GM12878 (cell line): ENCODE results near the gene ELP2. TPM values are rescaled to one million over a fixed set of nuclear protein-coding genes. Genes with fewer than 3 reads are reported as not detected.

Experiments
- ATAC-seq: fragments of 200-7000 bp; cut with Tn5 transposase; 3 replicates; pipeline ENCODE4 v1.9.1; 2020; ENCODE audit warnings: mild to moderate bottlenecking, moderate library complexity
- BruUV-seq: library from RNA; stranded (reverse); fragments of 400-500 nt; replicated peaks from 2 replicates; lab custom pipeline; 2021; lab: Mats Ljungman, UMichigan
- CTCF ChIA-PET: fragments of 300-600 bp; sonication (Branson Sonifier 250); formaldehyde crosslinking; extraction: SDS; loops from one replicate; lab custom pipeline; 2021; ENCODE audit warnings: inconsistent platforms; lab: Yijun Ruan, JAX
- POLR2A ChIA-PET: fragments of 350-600 bp; formaldehyde crosslinking; extraction: SDS; loops from one replicate; lab custom pipeline; 2021; ENCODE audit warnings: inconsistent platforms; lab: Charles Lee
- RAD21 ChIA-PET: fragments of 300-600 bp; sonication (Branson Sonifier 250); formaldehyde crosslinking; loops from one replicate; lab custom pipeline; 2023; ENCODE audit warnings: antibody characterized with exemption; ENCODE audit not compliant: unreplicated experiment; lab: Charles Lee
- SMC1A ChIA-PET: fragments of 300-600 bp; sonication (Branson Sonifier 250); formaldehyde crosslinking; loops from one replicate; lab custom pipeline; 2023; ENCODE audit not compliant: unreplicated experiment, uncharacterized antibody; lab: Charles Lee
- DNase-seq: peaks from one replicate; pipeline ENCODE4 v3.0.0-alpha.2; 2011; ENCODE audit warnings: low read depth, low spot score
- FAIRE-seq: peaks from 3 replicates; lab custom pipeline; 2011; peaks lifted over from hg19 to GRCh38; lab: Jason Lieb, UNC
- H2AFZ ChIP-seq: 2 replicates; pipeline ENCODE4 v1.6.0; 2011; ENCODE audit warnings: low read depth, low read length, control low read depth; ENCODE audit not compliant: control insufficient read depth
- H3K27ac ChIP-seq: 2 replicates; pipeline ENCODE4 v1.5.1; 2011; ENCODE audit warnings: control low read depth; ENCODE audit not compliant: control insufficient read depth, insufficient read depth
- H3K27me3 ChIP-seq, 2 experiments: replicated peaks in 1 of 2; 2 replicates each; pipeline versions ENCODE4 v1.6.0 to v1.6.1; 2011; ENCODE audit warnings: low read length in 1 of 2; ENCODE audit not compliant: control insufficient read depth in 2 of 2, insufficient read depth in 2 of 2
- H3K36me3 ChIP-seq, 2 experiments: 2 replicates each; pipeline ENCODE4 v1.5.1; 2011; ENCODE audit warnings: low read length in 1 of 2; ENCODE audit not compliant: control insufficient read depth in 2 of 2, insufficient read depth in 2 of 2
- H3K4me1 ChIP-seq: 2 replicates; pipeline ENCODE4 v1.6.1; 2011; ENCODE audit warnings: mild to moderate bottlenecking, low read length, moderate library complexity, mixed read lengths; ENCODE audit not compliant: control insufficient read depth, insufficient read depth
- H3K4me2 ChIP-seq: 2 replicates; pipeline ENCODE4 v1.6.0; 2011; ENCODE audit warnings: control low read depth; ENCODE audit not compliant: control insufficient read depth, insufficient read depth
- H3K4me3 ChIP-seq: fragments of 200-600 bp; sonication (generic); 2 replicates; pipeline ENCODE4 v1.5.1; 2016
- H3K79me2 ChIP-seq: 2 replicates; pipeline ENCODE4 v1.6.0; 2011; ENCODE audit warnings: low read length; ENCODE audit not compliant: control insufficient read depth, insufficient read depth
- H3K9ac ChIP-seq: 2 replicates; pipeline ENCODE4 v1.8.0; 2011; ENCODE audit warnings: low read length, control low read depth, mixed read lengths; ENCODE audit not compliant: control insufficient read depth, insufficient read depth
- H3K9me3 ChIP-seq: replicated peaks from 3 replicates; pipeline ENCODE4 v1.5.1; 2011; ENCODE audit warnings: mild to moderate bottlenecking, low read length; ENCODE audit not compliant: control insufficient read depth, insufficient read depth
- H4K20me1 ChIP-seq: 2 replicates; pipeline ENCODE4 v1.6.0; 2011; ENCODE audit not compliant: control insufficient read depth, insufficient read depth
- CREB1 ChIP-seq: IDR thresholded peaks from 2 replicates; pipeline ENCODE4 v1.6.1; 2012; ENCODE audit warnings: low read depth, mild to moderate bottlenecking, inconsistent platforms
- EP300 ChIP-seq, 2 experiments: fragments of 150-350 bp in 1 of 2; IDR thresholded peaks; 2 replicates each; pipeline ENCODE4 v1.6.1; 2011 to 2012; ENCODE audit warnings: low read depth in 2 of 2, low read length in 2 of 2, borderline replicate concordance in 1 of 2, improper control_type of control experiment in 1 of 2, inconsistent platforms in 1 of 2; ENCODE audit not compliant: control insufficient read depth in 1 of 2
- GABPA ChIP-seq: IDR thresholded peaks from 2 replicates; pipeline ENCODE4 v1.6.1; 2014; ENCODE audit warnings: antibody characterized with exemption, low read depth, mild to moderate bottlenecking, inconsistent platforms
- MXI1 ChIP-seq: fragments of 150-350 bp; IDR thresholded peaks from 2 replicates; pipeline ENCODE4 v1.6.1; 2011; ENCODE audit warnings: low read depth, mild to moderate bottlenecking, inconsistent platforms, low read length, improper control_type of control experiment
- PAX5 ChIP-seq: IDR thresholded peaks from 2 replicates; pipeline ENCODE4 v1.6.1; 2011; ENCODE audit warnings: low read depth, low read length, borderline replicate concordance
- PAX8 ChIP-seq: fragments of 450-650 bp; IDR thresholded peaks from 2 replicates; pipeline ENCODE4 v1.6.1; 2017; ENCODE audit warnings: mild to moderate bottlenecking, moderate library complexity
- YBX1 ChIP-seq: fragments of 450-650 bp; IDR thresholded peaks from 2 replicates; pipeline ENCODE4 v1.6.1; 2016; ENCODE audit warnings: antibody characterized with exemption
- YY1 ChIP-seq: IDR thresholded peaks from 2 replicates; pipeline ENCODE4 v1.6.1; 2011; ENCODE audit warnings: low read depth, mild to moderate bottlenecking, low read length
- ZBTB33 ChIP-seq: fragments of 450-650 bp; IDR thresholded peaks from 2 replicates; pipeline ENCODE4 v1.6.1; 2017; ENCODE audit warnings: mild to moderate bottlenecking
- ZSCAN29 ChIP-seq: fragments of 450-650 bp; IDR thresholded peaks from 2 replicates; pipeline ENCODE4 v1.6.1; 2017; ENCODE audit warnings: mild to moderate bottlenecking, moderate library complexity
- WGBS: methylation state at CpG from one replicate; pipeline ENCODE4 v1.1.6; 2016; ENCODE audit warnings: low lambda C conversion rate; ENCODE audit not compliant: insufficient replicate concordance, insufficient coverage; ENCODE audit errors: missing lambda C conversion rate; 5-methylcytosine and 5-hydroxymethylcytosine counted together
- in situ Hi-C: fragments of 300-500 bp; cut with MboI; formaldehyde crosslinking; loops from 9 replicates; pipeline ENCODE4 v1.14.3; 2018; ENCODE audit warnings: mixed read lengths
- intact Hi-C: fragments of 100-400 bp; cut with micrococcal nuclease; formaldehyde crosslinking; loops from one replicate; pipeline ENCODE4 v1.14.2; 2022; ENCODE audit not compliant: unreplicated experiment
- polyA plus RNA-seq, 11 experiments: library from polyadenylated mRNA; depleted of rRNA in 4 of 11; unstranded in 6 of 11; stranded (reverse) in 5 of 11; fragments of >200 nt; fragmentation: Nextera tagmentation in 4 of 11; fragmentation: Illumina TruSeq in 1 of 11; extraction: Ambion mirVana in 4 of 11; extraction: Trizol in 1 of 11; gene quantifications; 1 replicate in 1 of 11; 2 replicates in 10 of 11; pipeline versions ENCODE4 v1.2.1 to v1.2.3, GENCODE V29; 2011 to 2016; ENCODE audit warnings: inconsistent platforms in 2 of 11, missing spikeins in 2 of 11, low read depth in 1 of 11
- total RNA-seq, 4 experiments: library from RNA; depleted of rRNA in 3 of 4; stranded (reverse); fragments of >200 nt in 3 of 4; fragmentation: Illumina TruSeq in 1 of 4; extraction: Trizol in 1 of 4; gene quantifications; 2 replicates each; pipeline versions ENCODE4 v1.2.1 to v1.2.3, GENCODE V29; 2013 to 2021
- TF ChIP-seq, protein P1 (sequence below): IDR thresholded peaks from 2 replicates; pipeline ENCODE4 v1.6.1; 2011; ENCODE audit warnings: borderline replicate concordance, low read depth, mild to moderate bottlenecking, moderate library complexity, mixed read lengths, low read length; ENCODE audit not compliant: insufficient read depth; ENCODE audit errors: extremely low read length
- TF ChIP-seq, protein P2 (sequence below): fragments of 450-650 bp; IDR thresholded peaks from 2 replicates; pipeline ENCODE4 v1.6.1; 2017; ENCODE audit warnings: mild to moderate bottlenecking, low read depth, inconsistent platforms; ENCODE audit not compliant: poor library complexity, severe bottlenecking

Gene ELP2
- total and polyA plus RNA-seq, 10 of the 15 experiments (the other 5 are each of a cell fraction or from before 2014, with no cell fraction given): 56.9 to 134 (median 88.5) TPM

DNA sequence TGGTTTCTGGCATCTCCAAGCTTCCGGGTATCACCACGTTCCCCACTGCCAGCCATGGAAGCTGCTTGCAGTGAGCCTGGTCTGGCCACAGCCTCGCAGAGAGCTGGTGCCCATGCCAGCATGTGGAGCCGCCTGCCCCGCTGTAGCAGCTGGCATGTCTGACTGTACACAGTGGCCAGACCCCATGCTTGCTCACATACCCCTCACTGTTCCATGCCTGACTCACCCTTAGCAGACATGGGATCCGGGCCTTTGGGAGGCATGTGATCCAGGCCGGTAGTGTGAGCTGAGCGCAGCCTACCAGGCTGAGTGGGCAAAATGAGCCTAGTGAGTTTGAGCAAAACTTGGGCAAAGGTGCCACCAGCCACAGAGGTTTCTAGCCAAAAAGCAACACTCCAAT, 43.5 kb upstream of the ELP2 start:
- Histone ChIP-seq H3K9me3 (no peaks in the 10 kb centered on the region; the same call in 1 of the 3 replicates), H3K9ac (no peak overlapping the region), H2AFZ (no peak overlapping the region)
- ChIA-PET RAD21 (interaction anchor here (0.6 to 1.1 kb wide), 4 partner anchors 10 to 68 kb away, joined by 3 to 4 read pairs (median 4); no protein-coding TSS in a partner anchor), CTCF (interaction anchor here (0.6 to 1.9 kb wide), 4 partner anchors 10 to 198 kb away, joined by 3 to 10 read pairs (median 6); no protein-coding TSS in a partner anchor)
- no TSS peak for BruUV-seq
- DNase-seq: no peak
- FAIRE-seq: no peak
- TF ChIP-seq PAX8: no peak
- TF ChIP-seq EP300 (IDR thresholded peaks at IDR 0.05; ENCODE audit: borderline replicate concordance in 1 of 2, control insufficient read depth in 1 of 2, low read depth in 2 of 2, low read length in 2 of 2): no peak
- no peak for TF ChIP-seq PAX5
- TF ChIP-seq YBX1: no peak
- no peak for TF ChIP-seq ZSCAN29
- TF ChIP-seq, protein P1, sequence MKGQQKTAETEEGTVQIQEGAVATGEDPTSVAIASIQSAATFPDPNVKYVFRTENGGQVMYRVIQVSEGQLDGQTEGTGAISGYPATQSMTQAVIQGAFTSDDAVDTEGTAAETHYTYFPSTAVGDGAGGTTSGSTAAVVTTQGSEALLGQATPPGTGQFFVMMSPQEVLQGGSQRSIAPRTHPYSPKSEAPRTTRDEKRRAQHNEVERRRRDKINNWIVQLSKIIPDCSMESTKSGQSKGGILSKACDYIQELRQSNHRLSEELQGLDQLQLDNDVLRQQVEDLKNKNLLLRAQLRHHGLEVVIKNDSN: no peak
- TF ChIP-seq YY1: no peak
- TF ChIP-seq MXI1: no peak
- TF ChIP-seq, protein P2, sequence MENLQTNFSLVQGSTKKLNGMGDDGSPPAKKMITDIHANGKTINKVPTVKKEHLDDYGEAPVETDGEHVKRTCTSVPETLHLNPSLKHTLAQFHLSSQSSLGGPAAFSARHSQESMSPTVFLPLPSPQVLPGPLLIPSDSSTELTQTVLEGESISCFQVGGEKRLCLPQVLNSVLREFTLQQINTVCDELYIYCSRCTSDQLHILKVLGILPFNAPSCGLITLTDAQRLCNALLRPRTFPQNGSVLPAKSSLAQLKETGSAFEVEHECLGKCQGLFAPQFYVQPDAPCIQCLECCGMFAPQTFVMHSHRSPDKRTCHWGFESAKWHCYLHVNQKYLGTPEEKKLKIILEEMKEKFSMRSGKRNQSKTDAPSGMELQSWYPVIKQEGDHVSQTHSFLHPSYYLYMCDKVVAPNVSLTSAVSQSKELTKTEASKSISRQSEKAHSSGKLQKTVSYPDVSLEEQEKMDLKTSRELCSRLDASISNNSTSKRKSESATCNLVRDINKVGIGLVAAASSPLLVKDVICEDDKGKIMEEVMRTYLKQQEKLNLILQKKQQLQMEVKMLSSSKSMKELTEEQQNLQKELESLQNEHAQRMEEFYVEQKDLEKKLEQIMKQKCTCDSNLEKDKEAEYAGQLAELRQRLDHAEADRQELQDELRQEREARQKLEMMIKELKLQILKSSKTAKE: no peak
- no peak for TF ChIP-seq GABPA
- no peak for TF ChIP-seq CREB1
- no peak for TF ChIP-seq ZBTB33
- TF ChIP-seq, all 136 proteins: peak for 0
- Histone ChIP-seq H3K27me3 (no peaks in the 10 kb centered on the region), H3K4me1 (no peaks in the 10 kb centered on the region), H3K27ac (no peak overlapping the region), H3K4me2 (no peak overlapping the region), H3K36me3 (no peaks in the 10 kb centered on the region), H4K20me1 (no peaks in the 10 kb centered on the region), H3K4me3 (no peak overlapping the region), H3K79me2 (no peaks in the 10 kb centered on the region)
- in situ Hi-C loops: no loop called here
- WGBS: 74% methylated on average over 8 of the region's 8 CpGs
- SMC1A ChIA-PET: interaction anchor here (0.7 to 2.7 kb wide), 3 partner anchors 9 to 196 kb away, joined by 3 to 13 read pairs (median 5); no protein-coding TSS in a partner anchor
- POLR2A ChIA-PET: interaction anchor here (0.6 kb wide), 2 partner anchors 8 to 941 kb away, joined by 3 to 5 read pairs; no protein-coding TSS in a partner anchor
- ATAC-seq: no peak
- intact Hi-C loops: no loop called here
